Activated CD4-positive, alpha-beta T cell treated with anti-CD3 and anti-CD28 coated beads, Interleukin-2, amount 10 ng/mL, durations not matched to agents 24 days and 14 days (primary cell): Measurements from ENCODE around the gene CRTAP. TPM values are rescaled to one million over a fixed set of nuclear protein-coding genes. Genes with fewer than 3 reads are reported as not detected.

Source experiments
- DNase-seq: peaks from one replicate; pipeline ENCODE4 v3.0.0; 2022
- H3K27ac Mint-ChIP-seq: one replicate; pipeline ENCODE4 v1.8.0; 2022; ENCODE audit warnings: mild to moderate bottlenecking, mixed read lengths
- H3K27me3 Mint-ChIP-seq: one replicate; pipeline ENCODE4 v1.8.0; 2022; ENCODE audit warnings: mixed read lengths
- H3K36me3 Mint-ChIP-seq: one replicate; pipeline ENCODE4 v1.8.0; 2022; ENCODE audit warnings: low read depth, mild to moderate bottlenecking, mixed read lengths
- H3K4me1 Mint-ChIP-seq: one replicate; pipeline ENCODE4 v1.8.0; 2021; ENCODE audit warnings: mixed read lengths
- H3K4me3 Mint-ChIP-seq: one replicate; pipeline ENCODE4 v1.8.0; 2022; ENCODE audit warnings: mild to moderate bottlenecking, moderate library complexity, mixed read lengths
- H3K9me3 Mint-ChIP-seq: one replicate; pipeline ENCODE4 v1.8.0; 2021; ENCODE audit warnings: mixed read lengths
- intact Hi-C: fragments of 100-400 bp; cut with micrococcal nuclease; formaldehyde crosslinking; loops from one replicate; pipeline ENCODE4 v1.15.1; 2023
- total RNA-seq: library from RNA; stranded (reverse); gene quantifications from 2 replicates; pipeline ENCODE4 v1.2.3, GENCODE V29; 2022

Gene CRTAP
- total RNA-seq, 1 donor from 2014 or later = 34.2 TPM

DNA sequence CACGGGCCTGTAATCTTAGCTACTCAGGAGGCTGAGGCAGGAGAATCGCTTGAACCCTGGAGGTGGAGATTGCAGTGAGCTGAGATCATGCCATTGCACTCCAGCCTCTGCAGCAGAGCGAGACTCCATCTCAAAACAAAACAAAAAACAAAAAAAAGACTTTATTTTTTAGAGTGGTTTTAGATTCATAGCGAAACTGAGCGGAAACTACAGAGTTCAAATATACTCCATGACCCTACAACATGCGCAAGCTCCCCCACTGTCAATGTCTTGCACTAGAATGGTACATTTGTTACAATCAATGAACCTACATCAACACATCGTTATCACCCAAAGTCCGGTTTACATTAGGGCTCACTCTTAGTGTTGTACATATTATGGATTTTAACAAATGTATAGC is 2.2 kb upstream of the CRTAP start:
- Mint-ChIP-seq H3K27me3 (peaks cover 4% of the 10 kb centered on the region), H3K4me1 (peaks cover 18% of the 10 kb centered on the region), H3K4me3 (no peak overlapping the region), H3K27ac (peak overlapping the region; percentile 66), H3K36me3 (no peaks in the 10 kb centered on the region), H3K9me3 (peaks cover 6% of the 10 kb centered on the region)
- DNase-seq = no peak
- intact Hi-C loops = loop anchor here (5.0 kb wide), 2 partner anchors 49 to 89 kb away; no protein-coding TSS in a partner anchor

DNA sequence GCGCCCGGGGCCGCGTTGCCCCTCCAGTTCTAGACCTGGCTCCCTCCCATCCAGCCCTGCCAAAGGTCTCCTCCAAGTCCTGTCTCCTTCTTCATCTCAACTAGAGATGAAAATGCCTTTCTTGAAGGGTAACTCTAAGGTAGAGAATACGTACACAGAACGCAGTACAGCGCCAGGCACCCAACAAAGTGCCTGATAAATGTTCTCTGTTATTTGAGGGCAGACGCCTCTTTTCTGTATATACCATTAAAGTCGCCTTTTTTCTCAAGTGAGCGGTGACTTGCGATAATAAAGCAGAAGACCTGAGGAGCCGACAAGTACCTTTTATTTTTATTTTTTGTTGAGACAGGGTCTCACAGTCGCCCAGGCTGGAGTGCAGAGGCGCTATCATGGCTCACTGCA is 809 bp downstream of the CRTAP start:
- H3K27ac Mint-ChIP-seq = peak overlapping the region; percentile 81
- DNase-seq = no peak
- no peaks in the 10 kb centered on the region for H3K36me3 Mint-ChIP-seq
- intact Hi-C loops = loop anchor here (1.0 to 5.0 kb wide), 3 partner anchors 17 to 92 kb away; partner anchors contain the start of genes GLB1 and TMPPE
- peaks cover 18% of the 10 kb centered on the region for H3K4me1 Mint-ChIP-seq
- no peaks in the 10 kb centered on the region for H3K9me3 Mint-ChIP-seq
- no peaks in the 10 kb centered on the region for H3K27me3 Mint-ChIP-seq
- peak overlapping the region; percentile 84 for H3K4me3 Mint-ChIP-seq

DNA sequence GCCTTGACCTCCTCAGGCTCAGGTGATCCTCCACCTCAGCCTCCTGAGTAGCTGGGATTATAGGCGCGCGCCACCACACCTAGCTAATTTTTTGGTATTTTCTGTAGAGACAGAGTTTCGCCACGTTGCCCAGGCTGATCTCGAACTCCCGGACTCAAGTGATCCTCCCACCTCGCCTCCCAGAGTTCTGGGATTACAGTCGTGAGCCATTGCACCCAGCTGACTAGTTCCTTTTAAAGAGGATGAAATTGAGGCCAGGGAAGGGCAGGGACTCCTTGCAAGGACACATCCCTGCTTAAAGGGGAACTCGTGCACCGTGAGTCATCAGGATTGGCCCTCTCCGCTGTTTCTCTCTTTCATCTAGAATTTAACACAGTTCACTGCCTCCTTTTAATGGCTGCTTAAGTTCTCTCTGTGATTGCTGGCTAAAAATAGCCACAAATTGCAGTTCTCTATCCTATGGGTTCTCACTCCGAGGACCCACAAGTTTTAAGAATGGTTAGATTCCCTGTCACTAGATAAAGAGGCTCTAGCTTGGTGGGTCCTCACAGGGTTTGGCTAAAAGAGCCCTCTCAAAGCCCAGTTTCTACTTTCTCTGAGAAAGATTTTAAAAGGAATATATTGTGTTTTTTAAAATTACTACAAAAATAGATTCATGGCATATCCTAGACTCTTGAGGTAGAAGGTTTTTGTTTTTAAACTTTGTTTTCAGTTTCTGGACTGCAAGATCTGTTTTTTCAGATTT is 1.4 kb downstream of the CRTAP start:
- Mint-ChIP-seq H3K27ac (peak overlapping the region; percentile 20), H3K27me3 (no peaks in the 10 kb centered on the region), H3K9me3 (no peaks in the 10 kb centered on the region), H3K4me1 (peaks cover 18% of the 10 kb centered on the region), H3K4me3 (peak overlapping the region; percentile 51), H3K36me3 (no peaks in the 10 kb centered on the region)
- no peak for DNase-seq
- intact Hi-C loops = no loop called here

DNA sequence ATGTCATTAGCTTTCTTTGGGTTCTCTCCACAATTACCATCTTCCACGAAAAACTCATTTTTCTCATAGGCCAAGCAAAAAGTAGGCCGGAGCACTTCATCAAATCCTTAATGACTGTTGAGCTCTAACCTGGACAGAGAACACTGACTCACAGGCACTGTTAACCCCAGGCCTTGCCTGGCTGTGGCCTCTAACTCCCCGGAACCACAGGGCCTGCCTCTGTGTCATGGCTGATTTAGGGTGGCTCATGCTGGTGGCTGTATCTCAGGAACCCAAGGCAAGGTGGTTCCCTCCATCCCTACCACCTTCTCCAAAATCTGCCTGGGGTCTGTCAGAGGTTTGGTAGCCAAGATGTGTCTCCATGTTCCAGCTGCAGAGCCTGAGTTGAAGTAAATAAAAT is 3.6 kb downstream of the CRTAP start:
- Mint-ChIP-seq H3K4me3 (no peak overlapping the region), H3K4me1 (peaks cover 8% of the 10 kb centered on the region), H3K27me3 (no peaks in the 10 kb centered on the region), H3K9me3 (no peaks in the 10 kb centered on the region), H3K36me3 (no peaks in the 10 kb centered on the region), H3K27ac (no peak overlapping the region)
- intact Hi-C loops = no loop called here
- no peak for DNase-seq

DNA sequence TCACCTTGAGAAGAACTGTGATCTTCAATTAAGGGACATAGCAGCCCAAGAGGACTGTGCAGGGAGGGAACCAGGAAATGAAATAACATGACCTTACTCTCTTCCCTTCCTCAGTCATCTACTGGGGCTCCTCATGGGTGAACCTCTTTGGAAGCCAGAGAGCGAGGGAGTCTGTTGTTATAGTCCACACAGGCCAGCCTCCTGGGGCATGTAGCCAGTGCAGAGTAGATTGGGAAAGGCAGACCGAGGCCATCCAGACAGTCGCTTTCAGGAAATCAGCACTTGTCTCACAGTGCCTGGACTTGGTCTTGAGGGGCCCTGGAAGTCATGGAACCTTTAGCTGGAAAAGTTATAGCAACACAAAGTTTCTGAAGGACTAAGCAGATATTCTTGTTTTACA is 6.1 kb downstream of the CRTAP start:
- intact Hi-C loops = no loop called here
- peaks cover 6% of the 10 kb centered on the region for H3K4me1 Mint-ChIP-seq
- H3K36me3 Mint-ChIP-seq = peaks cover 4% of the 10 kb centered on the region
- no peak overlapping the region for H3K27ac Mint-ChIP-seq
- H3K9me3 Mint-ChIP-seq = no peaks in the 10 kb centered on the region
- DNase-seq = no peak
- H3K27me3 Mint-ChIP-seq = no peaks in the 10 kb centered on the region
- H3K4me3 Mint-ChIP-seq = no peak overlapping the region

GRCh38 chr3:33122991-33123390 is 9.2 kb downstream of the CRTAP start:
- Mint-ChIP-seq H3K27me3 (no peaks in the 10 kb centered on the region), H3K4me3 (no peak overlapping the region), H3K4me1 (peaks cover 6% of the 10 kb centered on the region), H3K9me3 (no peaks in the 10 kb centered on the region), H3K27ac (no peak overlapping the region), H3K36me3 (peaks cover 9% of the 10 kb centered on the region)
- DNase-seq = no peak
- intact Hi-C loops = no loop called here

GRCh38 chr3:33124638-33125037 is 10.8 kb downstream of the CRTAP start:
- DNase-seq = no peak
- no peak overlapping the region for H3K27ac Mint-ChIP-seq
- H3K27me3 Mint-ChIP-seq = no peaks in the 10 kb centered on the region
- peaks cover 4% of the 10 kb centered on the region for H3K4me1 Mint-ChIP-seq
- H3K9me3 Mint-ChIP-seq = no peaks in the 10 kb centered on the region
- intact Hi-C loops = no loop called here
- peaks cover 9% of the 10 kb centered on the region for H3K36me3 Mint-ChIP-seq
- H3K4me3 Mint-ChIP-seq = no peak overlapping the region

DNA sequence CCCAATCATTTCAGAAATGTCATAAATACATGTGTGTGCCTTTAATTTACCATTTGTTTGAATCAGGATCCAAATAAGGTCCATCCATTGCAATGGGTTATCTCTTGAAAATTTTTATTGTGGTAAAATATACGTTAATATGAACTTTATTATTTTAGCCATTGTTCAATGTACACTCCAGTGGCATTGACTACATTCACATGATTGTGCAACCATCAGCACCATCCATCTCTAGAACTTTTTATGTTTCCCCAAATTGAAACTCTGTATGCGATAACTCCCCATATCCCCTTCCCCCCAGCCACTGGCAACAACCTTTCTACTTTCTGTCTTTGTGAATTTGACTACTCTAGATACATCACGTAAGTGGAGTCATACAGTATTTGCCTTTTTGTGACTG is 12.0 kb downstream of the CRTAP start:
- no peaks in the 10 kb centered on the region for H3K9me3 Mint-ChIP-seq

DNA sequence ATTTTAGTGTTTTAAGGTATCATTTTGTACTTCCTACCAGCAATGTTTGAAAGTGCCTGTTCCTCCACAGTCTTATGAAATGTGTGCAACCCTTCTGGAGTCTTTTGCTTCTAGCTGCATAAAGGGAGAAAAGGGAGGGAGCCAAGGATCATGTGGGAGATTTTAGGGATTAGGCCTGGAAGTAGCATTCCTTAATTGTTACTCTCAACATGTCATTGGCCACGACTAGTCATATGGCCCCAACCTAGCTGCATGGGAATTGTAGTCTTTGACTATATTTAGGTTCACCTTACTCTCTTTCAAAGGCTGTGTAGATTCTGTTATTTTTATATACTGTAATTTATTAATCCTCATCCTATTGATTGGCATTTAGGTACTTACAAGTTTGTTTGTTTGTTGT is 14.9 kb downstream of the CRTAP start:
- Mint-ChIP-seq H3K27ac (no peak overlapping the region), H3K36me3 (peaks cover 12% of the 10 kb centered on the region)
- intact Hi-C loops = no loop called here

More for the DNA sequence above, 12.0 kb downstream of the CRTAP start:
- Mint-ChIP-seq H3K27me3 (no peaks in the 10 kb centered on the region), H3K27ac (no peak overlapping the region), H3K4me3 (no peak overlapping the region), H3K36me3 (peaks cover 9% of the 10 kb centered on the region), H3K4me1 (peaks cover 4% of the 10 kb centered on the region)
- intact Hi-C loops = no loop called here
- DNase-seq = no peak

GRCh38 chr3:33130144-33130543 is 16.3 kb downstream of the CRTAP start:
- intact Hi-C loops = loop anchor here (2.0 kb wide), 1 partner anchor 657 kb away; no protein-coding TSS in a partner anchor
- no peak overlapping the region for H3K4me3 Mint-ChIP-seq
- peaks cover 7% of the 10 kb centered on the region for H3K36me3 Mint-ChIP-seq
- H3K27ac Mint-ChIP-seq = no peak overlapping the region
- DNase-seq = no peak
- H3K4me1 Mint-ChIP-seq = peaks cover 6% of the 10 kb centered on the region
- H3K27me3 Mint-ChIP-seq = no peaks in the 10 kb centered on the region
- no peaks in the 10 kb centered on the region for H3K9me3 Mint-ChIP-seq

More for the DNA sequence above, 14.9 kb downstream of the CRTAP start:
- Mint-ChIP-seq H3K4me1 (peaks cover 4% of the 10 kb centered on the region), H3K27me3 (no peaks in the 10 kb centered on the region), H3K9me3 (no peaks in the 10 kb centered on the region), H3K4me3 (no peak overlapping the region)
- no peak for DNase-seq

GRCh38 chr3:33131331-33132018 is 17.7 kb downstream of the CRTAP start:
- Mint-ChIP-seq H3K27ac (no peak overlapping the region), H3K4me1 (peaks cover 6% of the 10 kb centered on the region), H3K4me3 (no peak overlapping the region), H3K27me3 (no peaks in the 10 kb centered on the region), H3K9me3 (no peaks in the 10 kb centered on the region), H3K36me3 (peaks cover 4% of the 10 kb centered on the region)
- peak; percentile 82 for DNase-seq
- intact Hi-C loops = loop anchor here (1.0 to 2.0 kb wide), 2 partner anchors 241 to 655 kb away; no protein-coding TSS in a partner anchor

DNA sequence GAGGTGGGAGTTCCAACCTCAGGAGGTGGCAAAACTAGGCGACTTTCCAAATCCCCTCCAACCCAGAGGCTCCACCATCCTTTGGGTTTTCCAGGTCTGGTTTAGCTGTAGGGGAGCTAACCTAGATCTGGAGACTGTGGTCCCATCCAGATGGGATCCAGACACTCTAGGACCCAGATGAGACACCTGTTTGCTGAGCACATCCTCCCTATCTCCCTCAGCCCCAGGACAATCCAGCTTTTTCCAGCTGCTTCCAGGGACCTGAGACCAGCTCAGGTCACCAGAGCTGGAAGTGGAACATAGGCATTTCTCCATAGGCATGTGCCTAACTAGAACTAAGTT is 18.2 kb downstream of the CRTAP start:
- no peaks in the 10 kb centered on the region for H3K27me3 Mint-ChIP-seq
- no peak overlapping the region for H3K27ac Mint-ChIP-seq
- H3K36me3 Mint-ChIP-seq = peaks cover 7% of the 10 kb centered on the region
- intact Hi-C loops = no loop called here
- DNase-seq = no peak
- peaks cover 7% of the 10 kb centered on the region for H3K4me1 Mint-ChIP-seq
- H3K9me3 Mint-ChIP-seq = no peaks in the 10 kb centered on the region
- no peak overlapping the region for H3K4me3 Mint-ChIP-seq

GRCh38 chr3:33134026-33134625 is 20.3 kb downstream of the CRTAP start:
- H3K27me3 Mint-ChIP-seq = no peaks in the 10 kb centered on the region
- no peak overlapping the region for H3K27ac Mint-ChIP-seq
- H3K4me3 Mint-ChIP-seq = no peak overlapping the region
- no peaks in the 10 kb centered on the region for H3K9me3 Mint-ChIP-seq
- H3K36me3 Mint-ChIP-seq = peaks cover 7% of the 10 kb centered on the region
- intact Hi-C loops = no loop called here
- H3K4me1 Mint-ChIP-seq = peaks cover 7% of the 10 kb centered on the region
- DNase-seq = no peak

GRCh38 chr3:33137691-33138090 is 23.9 kb downstream of the CRTAP start:
- Mint-ChIP-seq H3K9me3 (no peaks in the 10 kb centered on the region), H3K27ac (no peak overlapping the region), H3K4me3 (no peak overlapping the region), H3K36me3 (peaks cover 5% of the 10 kb centered on the region), H3K4me1 (peaks cover 7% of the 10 kb centered on the region), H3K27me3 (no peaks in the 10 kb centered on the region)
- DNase-seq = no peak
- intact Hi-C loops = no loop called here
